ENCODE results near the gene RAB1A. TPM values are rescaled to one million over a fixed set of nuclear protein-coding genes. Genes with fewer than 3 reads are reported as not detected.

RAB1A gene
- total and polyA plus RNA-seq, 9 of the 15 experiments (the other 6 are each of a cell fraction or from before 2014, with no cell fraction given) = 43.8 to 163 (median 67.7) TPM

DNA sequence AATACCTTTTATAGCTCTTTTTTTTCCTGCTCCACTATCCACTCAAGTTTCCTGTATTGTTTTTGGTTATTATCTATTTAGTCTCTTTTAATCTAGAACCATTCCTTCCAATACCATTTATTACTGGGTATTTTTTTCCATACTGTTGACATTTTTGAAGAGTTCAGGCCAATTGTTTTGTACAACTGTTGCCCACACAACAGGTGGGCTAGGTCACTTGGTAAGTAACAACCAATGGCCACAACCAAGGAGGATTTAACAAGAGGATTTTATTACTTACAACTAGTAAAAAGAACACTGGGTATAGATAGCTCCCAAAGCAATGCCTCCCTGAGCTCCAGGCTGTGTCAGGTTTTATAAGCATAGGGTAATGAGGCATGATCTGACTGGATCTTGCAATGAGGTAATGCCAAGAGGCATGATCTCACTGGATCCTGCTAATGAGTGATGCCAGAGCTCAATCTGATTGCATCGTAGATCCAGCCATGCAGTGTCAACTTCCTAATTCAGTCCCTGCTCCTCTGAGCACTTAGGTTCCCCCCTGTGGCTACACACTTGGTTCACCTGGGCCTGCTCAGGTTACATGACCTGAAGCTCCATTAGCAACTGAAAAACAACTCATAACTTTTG lies 80.8 kb downstream of the RAB1A start (continued):
- TF ChIP-seq, protein P1, sequence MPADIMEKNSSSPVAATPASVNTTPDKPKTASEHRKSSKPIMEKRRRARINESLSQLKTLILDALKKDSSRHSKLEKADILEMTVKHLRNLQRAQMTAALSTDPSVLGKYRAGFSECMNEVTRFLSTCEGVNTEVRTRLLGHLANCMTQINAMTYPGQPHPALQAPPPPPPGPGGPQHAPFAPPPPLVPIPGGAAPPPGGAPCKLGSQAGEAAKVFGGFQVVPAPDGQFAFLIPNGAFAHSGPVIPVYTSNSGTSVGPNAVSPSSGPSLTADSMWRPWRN (IDR thresholded peaks at IDR 0.05; ENCODE audit: low read depth) = no peak
- TF ChIP-seq MAZ (CRISPR knock-in tag; conservative IDR thresholded peaks at IDR 0.05 in 1 of 2, IDR thresholded peaks at IDR 0.05 in 1 of 2) (no peak), HDAC8 (tag; IDR thresholded peaks at IDR 0.05) (no peak), KHSRP (IDR thresholded peaks at IDR 0.05) (no peak), SUPT5H (IDR thresholded peaks at IDR 0.05) (no peak), YBX1 (IDR thresholded peaks at IDR 0.05) (no peak), NR2C1 (IDR thresholded peaks at IDR 0.05) (no peak), NR2C1 (tag; IDR thresholded peaks at IDR 0.05) (no peak), ATF7 (IDR thresholded peaks at IDR 0.05) (peak; percentile 54; the same call in 1 of the 2 replicates), CEBPG (CRISPR knock-in tag; IDR thresholded peaks at IDR 0.05) (peak; percentile 71), CEBPG (tag; conservative IDR thresholded peaks at IDR 0.05 in 1 of 2, IDR thresholded peaks at IDR 0.05 in 1 of 2) (peak in 1 of 2 experiments; percentile 50; a peak in 1 of 4 replicates), HSF4 (CRISPR knock-in tag; IDR thresholded peaks at IDR 0.05; ENCODE audit: borderline replicate concordance) (no peak), GATAD2B (IDR thresholded peaks at IDR 0.05; ENCODE audit: borderline replicate concordance) (no peak), ZNF586 (CRISPR knock-in tag; conservative IDR thresholded peaks at IDR 0.05) (no peak), MECOM (CRISPR knock-in tag; IDR thresholded peaks at IDR 0.05) (no peak), STAT5A (IDR thresholded peaks at IDR 0.05; ENCODE audit: borderline replicate concordance, low read length) (no peak), RBBP5 (IDR thresholded peaks at IDR 0.05; ENCODE audit: borderline replicate concordance, insufficient read depth, low read length, poor library complexity, severe bottlenecking) (no peak)
- TF ChIP-seq, protein P2, sequence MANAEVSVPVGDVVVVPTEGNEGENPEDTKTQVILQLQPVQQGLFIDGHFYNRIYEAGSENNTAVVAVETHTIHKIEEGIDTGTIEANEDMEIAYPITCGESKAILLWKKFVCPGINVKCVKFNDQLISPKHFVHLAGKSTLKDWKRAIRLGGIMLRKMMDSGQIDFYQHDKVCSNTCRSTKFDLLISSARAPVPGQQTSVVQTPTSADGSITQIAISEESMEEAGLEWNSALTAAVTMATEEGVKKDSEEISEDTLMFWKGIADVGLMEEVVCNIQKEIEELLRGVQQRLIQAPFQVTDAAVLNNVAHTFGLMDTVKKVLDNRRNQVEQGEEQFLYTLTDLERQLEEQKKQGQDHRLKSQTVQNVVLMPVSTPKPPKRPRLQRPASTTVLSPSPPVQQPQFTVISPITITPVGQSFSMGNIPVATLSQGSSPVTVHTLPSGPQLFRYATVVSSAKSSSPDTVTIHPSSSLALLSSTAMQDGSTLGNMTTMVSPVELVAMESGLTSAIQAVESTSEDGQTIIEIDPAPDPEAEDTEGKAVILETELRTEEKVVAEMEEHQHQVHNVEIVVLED (CRISPR knock-in tag; IDR thresholded peaks at IDR 0.05) = no peak
- TF ChIP-seq, protein P3, sequence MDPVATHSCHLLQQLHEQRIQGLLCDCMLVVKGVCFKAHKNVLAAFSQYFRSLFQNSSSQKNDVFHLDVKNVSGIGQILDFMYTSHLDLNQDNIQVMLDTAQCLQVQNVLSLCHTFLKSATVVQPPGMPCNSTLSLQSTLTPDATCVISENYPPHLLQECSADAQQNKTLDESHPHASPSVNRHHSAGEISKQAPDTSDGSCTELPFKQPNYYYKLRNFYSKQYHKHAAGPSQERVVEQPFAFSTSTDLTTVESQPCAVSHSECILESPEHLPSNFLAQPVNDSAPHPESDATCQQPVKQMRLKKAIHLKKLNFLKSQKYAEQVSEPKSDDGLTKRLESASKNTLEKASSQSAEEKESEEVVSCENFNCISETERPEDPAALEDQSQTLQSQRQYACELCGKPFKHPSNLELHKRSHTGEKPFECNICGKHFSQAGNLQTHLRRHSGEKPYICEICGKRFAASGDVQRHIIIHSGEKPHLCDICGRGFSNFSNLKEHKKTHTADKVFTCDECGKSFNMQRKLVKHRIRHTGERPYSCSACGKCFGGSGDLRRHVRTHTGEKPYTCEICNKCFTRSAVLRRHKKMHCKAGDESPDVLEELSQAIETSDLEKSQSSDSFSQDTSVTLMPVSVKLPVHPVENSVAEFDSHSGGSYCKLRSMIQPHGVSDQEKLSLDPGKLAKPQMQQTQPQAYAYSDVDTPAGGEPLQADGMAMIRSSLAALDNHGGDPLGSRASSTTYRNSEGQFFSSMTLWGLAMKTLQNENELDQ (CRISPR knock-in tag; IDR thresholded peaks at IDR 0.05; ENCODE audit: borderline replicate concordance) = no peak
- TF ChIP-seq, protein P4, sequence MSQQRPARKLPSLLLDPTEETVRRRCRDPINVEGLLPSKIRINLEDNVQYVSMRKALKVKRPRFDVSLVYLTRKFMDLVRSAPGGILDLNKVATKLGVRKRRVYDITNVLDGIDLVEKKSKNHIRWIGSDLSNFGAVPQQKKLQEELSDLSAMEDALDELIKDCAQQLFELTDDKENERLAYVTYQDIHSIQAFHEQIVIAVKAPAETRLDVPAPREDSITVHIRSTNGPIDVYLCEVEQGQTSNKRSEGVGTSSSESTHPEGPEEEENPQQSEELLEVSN (IDR thresholded peaks at IDR 0.05; ENCODE audit: borderline replicate concordance in 1 of 2, extremely low read depth in 1 of 2, insufficient read depth in 1 of 2, insufficient read length in 1 of 2, low read depth in 1 of 2, low read length in 1 of 2, poor library complexity in 1 of 2, severe bottlenecking in 1 of 2) = no peak
- TF ChIP-seq, protein P5, sequence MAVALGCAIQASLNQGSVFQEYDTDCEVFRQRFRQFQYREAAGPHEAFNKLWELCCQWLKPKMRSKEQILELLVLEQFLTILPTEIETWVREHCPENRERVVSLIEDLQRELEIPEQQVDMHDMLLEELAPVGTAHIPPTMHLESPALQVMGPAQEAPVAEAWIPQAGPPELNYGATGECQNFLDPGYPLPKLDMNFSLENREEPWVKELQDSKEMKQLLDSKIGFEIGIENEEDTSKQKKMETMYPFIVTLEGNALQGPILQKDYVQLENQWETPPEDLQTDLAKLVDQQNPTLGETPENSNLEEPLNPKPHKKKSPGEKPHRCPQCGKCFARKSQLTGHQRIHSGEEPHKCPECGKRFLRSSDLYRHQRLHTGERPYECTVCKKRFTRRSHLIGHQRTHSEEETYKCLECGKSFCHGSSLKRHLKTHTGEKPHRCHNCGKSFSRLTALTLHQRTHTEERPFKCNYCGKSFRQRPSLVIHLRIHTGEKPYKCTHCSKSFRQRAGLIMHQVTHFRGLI (CRISPR knock-in tag; IDR thresholded peaks at IDR 0.05) = no peak

Data from K562 (cell line).